Type B pancreatic cell (in vitro differentiated cells): ENCODE measurements around the gene LCN12. TPM values are rescaled to one million over a fixed set of nuclear protein-coding genes. Genes with fewer than 3 reads are reported as not detected.

Experiments used
- DNase-seq: peaks from one replicate; pipeline ENCODE4 v3.0.0; 2021; ENCODE audit warnings: mixed read lengths; ENCODE audit not compliant: unreplicated experiment; ENCODE audit errors: extremely low spot score
- H3K27ac Mint-ChIP-seq: 2 replicates; pipeline ENCODE4 v1.8.0; 2021; ENCODE audit warnings: mild to moderate bottlenecking, mixed read lengths
- H3K27me3 Mint-ChIP-seq: 2 replicates; pipeline ENCODE4 v1.8.0; 2021; ENCODE audit warnings: mixed read lengths
- H3K36me3 Mint-ChIP-seq: 2 replicates; pipeline ENCODE4 v1.8.0; 2021; ENCODE audit warnings: mixed read lengths
- H3K4me1 Mint-ChIP-seq: one replicate; pipeline ENCODE4 v1.8.0; 2021; ENCODE audit warnings: mixed read lengths; ENCODE audit not compliant: unreplicated experiment
- H3K4me3 Mint-ChIP-seq: 2 replicates; pipeline ENCODE4 v1.8.0; 2021; ENCODE audit warnings: mild to moderate bottlenecking, mixed read lengths
- H3K9me3 Mint-ChIP-seq: 2 replicates; pipeline ENCODE4 v1.8.0; 2021; ENCODE audit warnings: mixed read lengths
- total RNA-seq: library from RNA; stranded (reverse); gene quantifications from 2 replicates; pipeline ENCODE4 v1.2.1, GENCODE V29; 2021; ENCODE audit warnings: low replicate concordance
- TF ChIP-seq, protein P1 (sequence below): fragments of 200-600 bp; sonication (generic); conservative IDR thresholded peaks from 2 replicates; pipeline ENCODE4 v1.5.0; 2021; ENCODE audit warnings: antibody characterized with exemption, mild to moderate bottlenecking

The LCN12 gene
- total RNA-seq, 1 donor from 2014 or later: 8.3 TPM

DNA sequence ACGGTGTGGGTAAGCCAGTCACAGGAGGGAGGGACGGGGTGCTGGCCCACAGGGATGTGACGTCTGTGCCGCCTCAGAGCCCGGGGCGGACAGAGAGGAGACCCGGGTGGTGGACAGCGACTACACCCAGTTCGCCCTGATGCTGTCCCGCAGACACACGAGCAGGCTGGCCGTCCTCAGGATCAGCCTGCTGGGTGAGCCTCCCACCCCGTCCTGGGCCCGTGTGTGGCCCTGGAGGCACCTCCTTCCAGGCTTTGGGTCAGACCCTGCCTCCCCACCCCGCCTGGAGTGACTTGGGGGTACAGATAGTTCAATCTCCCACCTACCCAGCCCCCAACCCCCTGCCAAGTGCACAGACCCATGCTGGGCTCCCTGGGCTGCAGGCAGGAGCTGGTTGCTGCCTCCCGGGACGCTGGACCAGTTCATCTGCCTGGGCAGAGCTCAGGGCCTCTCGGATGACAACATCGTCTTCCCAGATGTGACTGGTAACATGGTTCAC, 1.7 kb downstream of the LCN12 start:
- H3K9me3 Mint-ChIP-seq: no peaks in the 10 kb centered on the region
- no peaks in the 10 kb centered on the region for H3K36me3 Mint-ChIP-seq
- no peak overlapping the region for H3K4me3 Mint-ChIP-seq
- no peaks in the 10 kb centered on the region for H3K27me3 Mint-ChIP-seq
- H3K4me1 Mint-ChIP-seq: no peaks in the 10 kb centered on the region
- no peak overlapping the region for H3K27ac Mint-ChIP-seq
- DNase-seq: no peak
- TF ChIP-seq, protein P1, sequence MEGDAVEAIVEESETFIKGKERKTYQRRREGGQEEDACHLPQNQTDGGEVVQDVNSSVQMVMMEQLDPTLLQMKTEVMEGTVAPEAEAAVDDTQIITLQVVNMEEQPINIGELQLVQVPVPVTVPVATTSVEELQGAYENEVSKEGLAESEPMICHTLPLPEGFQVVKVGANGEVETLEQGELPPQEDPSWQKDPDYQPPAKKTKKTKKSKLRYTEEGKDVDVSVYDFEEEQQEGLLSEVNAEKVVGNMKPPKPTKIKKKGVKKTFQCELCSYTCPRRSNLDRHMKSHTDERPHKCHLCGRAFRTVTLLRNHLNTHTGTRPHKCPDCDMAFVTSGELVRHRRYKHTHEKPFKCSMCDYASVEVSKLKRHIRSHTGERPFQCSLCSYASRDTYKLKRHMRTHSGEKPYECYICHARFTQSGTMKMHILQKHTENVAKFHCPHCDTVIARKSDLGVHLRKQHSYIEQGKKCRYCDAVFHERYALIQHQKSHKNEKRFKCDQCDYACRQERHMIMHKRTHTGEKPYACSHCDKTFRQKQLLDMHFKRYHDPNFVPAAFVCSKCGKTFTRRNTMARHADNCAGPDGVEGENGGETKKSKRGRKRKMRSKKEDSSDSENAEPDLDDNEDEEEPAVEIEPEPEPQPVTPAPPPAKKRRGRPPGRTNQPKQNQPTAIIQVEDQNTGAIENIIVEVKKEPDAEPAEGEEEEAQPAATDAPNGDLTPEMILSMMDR: no peak

DNA sequence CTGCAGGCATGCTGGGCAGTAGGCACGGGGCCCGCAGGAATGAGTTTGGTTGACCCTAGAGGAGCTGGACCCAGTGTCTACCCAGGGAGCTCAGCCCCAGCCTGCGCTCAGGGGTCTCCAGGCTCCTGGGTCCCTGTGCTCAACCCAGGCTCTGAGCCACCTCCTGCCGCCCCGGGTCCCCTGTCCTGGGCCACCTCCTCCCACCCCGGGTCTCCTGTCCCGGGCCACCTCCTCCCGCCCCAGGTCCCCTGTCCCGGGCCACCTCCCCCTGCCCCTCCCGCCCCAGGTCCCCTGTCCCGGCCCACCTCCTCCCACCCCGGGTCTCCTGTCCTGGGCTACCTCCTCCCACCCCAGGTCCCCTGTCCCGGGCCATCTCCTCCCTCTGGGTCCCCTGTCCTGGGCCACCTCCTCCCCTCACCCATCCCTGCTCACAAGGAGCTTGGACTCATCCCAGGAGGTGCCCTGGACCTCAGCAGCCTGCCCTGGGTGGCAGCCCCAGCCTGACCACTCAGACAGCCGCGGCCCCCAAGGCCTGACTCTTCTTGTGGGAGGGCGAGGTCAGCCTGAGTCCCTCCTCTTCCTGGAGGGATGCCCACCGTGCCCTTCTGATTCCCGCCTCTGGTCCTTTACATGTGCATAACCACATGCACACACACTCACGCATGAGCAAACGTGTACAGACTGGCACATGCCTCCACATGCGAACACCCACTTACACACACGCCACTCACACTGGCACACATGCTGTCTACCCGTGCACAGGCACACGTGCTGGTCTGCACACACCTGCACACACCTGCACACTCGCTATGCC, 2.4 kb downstream of the LCN12 start:
- DNase-seq: no peak
- H3K9me3 Mint-ChIP-seq: no peaks in the 10 kb centered on the region

DNA sequence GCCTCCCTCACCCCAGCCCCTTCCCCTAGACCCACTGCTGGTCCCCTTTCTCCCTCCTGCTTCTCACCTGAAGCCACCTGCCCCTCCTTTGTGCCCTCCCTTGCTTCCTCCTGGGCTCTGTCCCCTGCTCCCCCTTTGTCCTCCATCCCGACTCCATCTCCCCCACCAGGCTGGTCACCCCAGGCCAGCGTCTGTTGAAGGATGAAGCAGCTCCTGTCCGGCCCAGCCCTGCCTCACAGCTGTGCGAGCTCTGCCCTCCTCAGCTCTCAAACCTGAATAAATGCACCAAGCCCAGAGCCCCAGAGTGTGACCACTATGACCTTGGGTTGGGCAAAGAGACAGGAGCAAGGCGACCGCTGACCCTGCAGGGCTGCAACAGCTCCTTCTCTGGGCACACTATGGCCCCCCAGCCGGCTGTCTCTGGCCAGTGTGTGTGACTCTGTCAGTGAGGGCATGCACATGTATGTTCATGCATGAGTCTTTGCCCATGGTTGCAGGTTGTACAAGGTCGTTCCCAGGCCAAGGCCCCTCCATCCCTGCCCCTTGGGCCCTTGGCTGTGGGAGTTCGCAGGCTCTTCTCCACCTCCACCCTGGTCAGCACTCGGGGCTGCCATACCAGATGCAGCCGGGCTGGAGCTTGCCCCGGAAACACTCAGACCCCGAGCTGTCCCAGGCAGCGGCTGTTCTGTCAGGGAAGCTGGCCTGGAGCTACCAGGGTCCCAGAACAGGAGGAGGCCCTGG, 3.3 kb downstream of the LCN12 start:
- Mint-ChIP-seq H3K27ac (no peak overlapping the region), H3K36me3 (no peaks in the 10 kb centered on the region), H3K4me3 (no peak overlapping the region), H3K27me3 (no peaks in the 10 kb centered on the region), H3K9me3 (no peaks in the 10 kb centered on the region), H3K4me1 (no peaks in the 10 kb centered on the region)
- no peak for DNase-seq
- TF ChIP-seq, protein P1: no peak

More for the DNA sequence above, 2.4 kb downstream of the LCN12 start:
- Mint-ChIP-seq H3K27ac (no peak overlapping the region), H3K27me3 (no peaks in the 10 kb centered on the region), H3K36me3 (no peaks in the 10 kb centered on the region), H3K4me3 (no peak overlapping the region), H3K4me1 (no peaks in the 10 kb centered on the region)
- TF ChIP-seq, protein P1: no peak

DNA sequence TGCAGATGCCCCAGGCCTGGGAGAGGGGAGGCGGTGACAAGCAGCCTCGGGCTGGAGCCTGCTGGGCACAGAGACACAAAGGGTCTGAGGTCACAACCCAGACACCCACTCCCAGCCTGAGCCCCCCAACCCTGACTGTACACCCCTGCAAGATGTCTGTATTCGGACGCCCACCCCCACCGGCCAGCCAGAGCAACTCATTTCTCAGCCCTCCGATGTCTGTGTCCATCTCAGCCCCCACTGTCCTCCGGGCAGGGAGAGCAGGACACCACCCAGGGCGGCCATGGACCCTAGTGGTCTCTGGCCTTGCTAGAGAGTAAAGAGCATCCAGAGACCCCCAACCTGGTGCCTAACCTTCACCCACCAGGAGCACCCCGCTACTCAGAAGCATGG, 3.9 kb downstream of the LCN12 start:
- Mint-ChIP-seq H3K27me3 (no peaks in the 10 kb centered on the region), H3K27ac (no peak overlapping the region), H3K4me1 (no peaks in the 10 kb centered on the region), H3K4me3 (no peak overlapping the region), H3K9me3 (no peaks in the 10 kb centered on the region), H3K36me3 (no peaks in the 10 kb centered on the region)
- no peak for DNase-seq
- TF ChIP-seq, protein P1: no peak

DNA sequence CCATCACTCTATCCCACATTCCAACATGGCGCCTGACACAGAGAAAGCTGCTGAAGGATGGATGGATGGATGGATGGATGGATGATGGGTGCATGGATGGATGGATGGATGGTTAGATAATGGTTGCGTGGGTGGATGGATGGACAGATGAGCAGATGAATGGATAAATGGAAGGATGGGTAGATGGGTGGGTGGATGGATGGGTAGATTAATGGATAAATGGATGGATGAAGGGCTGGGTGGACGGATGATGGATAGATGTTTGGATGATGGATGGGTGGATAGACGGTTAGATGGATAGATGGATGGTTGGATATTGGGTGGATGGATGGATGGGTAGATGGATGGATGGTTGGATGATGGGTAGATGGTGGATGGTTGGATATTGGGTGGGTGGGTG, 4.5 kb downstream of the LCN12 start:
- TF ChIP-seq, protein P1: no peak
- H3K9me3 Mint-ChIP-seq: no peaks in the 10 kb centered on the region
- no peak overlapping the region for H3K4me3 Mint-ChIP-seq
- H3K4me1 Mint-ChIP-seq: no peaks in the 10 kb centered on the region
- DNase-seq: no peak
- H3K27ac Mint-ChIP-seq: no peak overlapping the region
- no peaks in the 10 kb centered on the region for H3K27me3 Mint-ChIP-seq
- no peaks in the 10 kb centered on the region for H3K36me3 Mint-ChIP-seq
